Neural cell (in vitro differentiated cells): ENCODE results near the gene SELENOW. TPM values are rescaled to one million over a fixed set of nuclear protein-coding genes. Genes with fewer than 3 reads are reported as not detected.
"Not testable (repeated sequence)": the region's sequence is repeated elsewhere in the genome, so short reads cannot be mapped to it uniquely, and the experiment has no call there.

Experiments
- H2AFZ ChIP-seq: fragments of 200-600, 300-800 bp; sonication (generic), shearing (Covaris generic); 2 replicates; pipeline ENCODE4 v1.6.0; 2014; ENCODE audit warnings: low read depth, mild to moderate bottlenecking, antibody characterized with exemption, low read length, moderate library complexity
- H3F3A ChIP-seq: fragments of 200-600 bp; shearing (Covaris generic); 2 replicates; pipeline ENCODE4 v1.6.1; 2016; ENCODE audit warnings: mild to moderate bottlenecking, moderate library complexity, mixed read lengths, antibody characterized with exemption, low read length; ENCODE audit not compliant: insufficient read depth, poor library complexity, severe bottlenecking
- H3K27ac ChIP-seq: fragments of 200-600, 300-800 bp; sonication (generic), shearing (Covaris generic); 2 replicates; pipeline ENCODE4 v1.5.1; 2014; ENCODE audit warnings: mild to moderate bottlenecking, low read length, moderate library complexity
- H3K27me3 ChIP-seq: fragments of 300-800, 200-600 bp; sonication (generic), shearing (Covaris generic); 2 replicates; pipeline ENCODE4 v1.6.0; 2014; ENCODE audit warnings: mild to moderate bottlenecking, low read depth, low read length, moderate library complexity; ENCODE audit not compliant: insufficient read depth
- H3K36me3 ChIP-seq: fragments of 300-800, 200-600 bp; sonication (generic), shearing (Covaris generic); 2 replicates; pipeline ENCODE4 v1.5.1; 2014; ENCODE audit warnings: mild to moderate bottlenecking, antibody characterized with exemption, low read length, moderate library complexity; ENCODE audit not compliant: insufficient read depth
- H3K4me2 ChIP-seq: fragments of 300-800, 200-600 bp; sonication (generic), shearing (Covaris generic); 2 replicates; pipeline ENCODE4 v1.6.0; 2014; ENCODE audit warnings: mild to moderate bottlenecking, low read length
- H3K4me3 ChIP-seq: fragments of 300-800, 200-600 bp; sonication (generic), shearing (Covaris generic); 2 replicates; pipeline ENCODE4 v1.5.1; 2014; ENCODE audit warnings: mild to moderate bottlenecking, low read length, moderate library complexity
- H3K79me2 ChIP-seq: fragments of 200-600 bp; shearing (Covaris generic); replicated peaks from 2 replicates; pipeline ENCODE4 v1.6.0; 2014; ENCODE audit warnings: mild to moderate bottlenecking, low read length, moderate library complexity; ENCODE audit not compliant: insufficient read depth
- H3K9ac ChIP-seq: fragments of 300-800, 200-600 bp; sonication (generic), shearing (Covaris generic); 2 replicates; pipeline ENCODE4 v1.6.1; 2016; ENCODE audit warnings: mild to moderate bottlenecking, low read length, mixed read lengths
- H3K9me2 ChIP-seq: fragments of 200-600 bp; shearing (Covaris generic); 2 replicates; pipeline ENCODE4 v1.6.1; 2016; ENCODE audit warnings: mild to moderate bottlenecking, low read length, mixed read lengths; ENCODE audit not compliant: insufficient read depth
- H3K9me3 ChIP-seq: fragments of 200-600, 300-800 bp; sonication (generic), shearing (Covaris generic); 2 replicates; pipeline ENCODE4 v1.6.1; 2016; ENCODE audit warnings: mild to moderate bottlenecking, mixed run types, low read length, moderate library complexity, mixed read lengths
- H4K20me1 ChIP-seq: fragments of 200-600 bp; shearing (Covaris generic); 2 replicates; pipeline ENCODE4 v1.6.1; 2016; ENCODE audit warnings: mild to moderate bottlenecking, mixed run types; ENCODE audit not compliant: insufficient read depth
- CTCF ChIP-seq: fragments of 450-650 bp; IDR thresholded peaks from 2 replicates; pipeline ENCODE4 v1.5.1; 2014; ENCODE audit warnings: antibody characterized with exemption, mild to moderate bottlenecking, moderate library complexity; ENCODE audit not compliant: poor library complexity, severe bottlenecking
- EP300 ChIP-seq: fragments of 450-650 bp; conservative IDR thresholded peaks from 2 replicates; pipeline ENCODE4 v1.6.1; 2014; ENCODE audit warnings: antibody characterized with exemption, mild to moderate bottlenecking, moderate library complexity; ENCODE audit not compliant: poor library complexity, severe bottlenecking
- EZH2 ChIP-seq: fragments of 200-600, 300-800 bp; shearing (Covaris generic), sonication (generic); IDR thresholded peaks from 2 replicates; pipeline ENCODE4 v1.6.1; 2014; ENCODE audit warnings: antibody characterized with exemption, low read length, borderline replicate concordance, mild to moderate bottlenecking; ENCODE audit not compliant: insufficient read depth, poor library complexity, severe bottlenecking
- MXI1 ChIP-seq: fragments of 450-650 bp; conservative IDR thresholded peaks from 2 replicates; pipeline ENCODE4 v1.6.1; 2014; ENCODE audit warnings: antibody characterized with exemption, mild to moderate bottlenecking; ENCODE audit not compliant: poor library complexity, severe bottlenecking
- POLR2AphosphoS5 ChIP-seq: IDR thresholded peaks from 2 replicates; pipeline ENCODE4 v1.6.1; 2012
- RAD21 ChIP-seq: fragments of 450-650 bp; conservative IDR thresholded peaks from 2 replicates; pipeline ENCODE4 v1.6.1; 2014; ENCODE audit warnings: antibody characterized with exemption, mild to moderate bottlenecking, moderate library complexity
- REST ChIP-seq: IDR thresholded peaks from 2 replicates; pipeline ENCODE4 v1.6.1; 2012; ENCODE audit warnings: borderline replicate concordance
- SMC3 ChIP-seq: fragments of 450-650 bp; conservative IDR thresholded peaks from 2 replicates; pipeline ENCODE4 v1.6.1; 2014; ENCODE audit warnings: antibody characterized with exemption, mild to moderate bottlenecking, moderate library complexity; ENCODE audit not compliant: poor library complexity
- TAF1 ChIP-seq: IDR thresholded peaks from 2 replicates; pipeline ENCODE4 v1.6.1; 2012; ENCODE audit warnings: low read depth
- polyA plus RNA-seq: library from polyadenylated mRNA; depleted of rRNA; stranded (reverse); fragments of >200 nt; gene quantifications from 2 replicates; pipeline ENCODE4 v1.2.3, GENCODE V29; 2014

SELENOW gene
- polyA plus RNA-seq, 1 donor from 2014 or later = 811 TPM

- no peak overlapping the region for H3K4me3 ChIP-seq
- H3K27ac ChIP-seq = no peak overlapping the region
- H3K79me2 ChIP-seq = no peaks in the 10 kb centered on the region
- H3K36me3 ChIP-seq = no peaks in the 10 kb centered on the region
- H4K20me1 ChIP-seq = no peaks in the 10 kb centered on the region
- no peaks in the 10 kb centered on the region for H3K9me3 ChIP-seq
- H3K4me2 ChIP-seq = no peak overlapping the region
- TF ChIP-seq REST (no peak), EZH2 (no peak), POLR2AphosphoS5 (no peak), MXI1 (no peak), TAF1 (no peak), CTCF (no peak), RAD21 (no peak), EP300 (no peak), SMC3 (no peak)
- no peak overlapping the region for H2AFZ ChIP-seq
- H3F3A ChIP-seq = no peaks in the 10 kb centered on the region
- H3K9ac ChIP-seq = no peak overlapping the region
- H3K9me2 ChIP-seq = no peaks in the 10 kb centered on the region
- no peaks in the 10 kb centered on the region for H3K27me3 ChIP-seq
Measured at GRCh38 chr19:47762615-47763308, 15.7 kb upstream of the SELENOW start.

- not testable (repeated sequence) for H3F3A ChIP-seq, H3K27me3 ChIP-seq, H3K4me2 ChIP-seq, H3K9me2 ChIP-seq, H3K79me2 ChIP-seq, H2AFZ ChIP-seq, H3K4me3 ChIP-seq, H3K27ac ChIP-seq, H3K9me3 ChIP-seq, H3K9ac ChIP-seq, H3K36me3 ChIP-seq, H4K20me1 ChIP-seq
Measured at GRCh38 chr19:47764705-47765104, 13.8 kb upstream of the SELENOW start.
